GM04503 (cell line): ENCODE results near the gene GALNT7.
"Not testable (repeated sequence)": the region's sequence is repeated elsewhere in the genome, so short reads cannot be mapped to it uniquely, and the experiment has no call there.

Source experiments
- DNase-seq: peaks from one replicate; pipeline ENCODE4 v3.0.0-alpha.2; 2012; ENCODE audit warnings: low read depth

GALNT7 gene

GRCh38 chr4:173168396-173169177, at the start of gene GALNT7:
TSS of gene GALNT7 (plus strand) at chr4:173168811. CDS start at chr4:173168836, 25 bp downstream.
- no peak for DNase-seq

GRCh38 chr4:173118819-173119218, 49.8 kb upstream of the GALNT7 start:
- DNase-seq = not testable (repeated sequence)

- DNase-seq = no peak
Observed at GRCh38 chr4:173119818-173120217, 48.8 kb upstream of the GALNT7 start.

- DNase-seq = no peak
Observed at GRCh38 chr4:173121076-173121561, 47.5 kb upstream of the GALNT7 start.

GRCh38 chr4:173124209-173124865, 44.3 kb upstream of the GALNT7 start:
- DNase-seq = no peak

GRCh38 chr4:173125216-173125812, 43.3 kb upstream of the GALNT7 start:
- DNase-seq = no peak

- DNase-seq = no peak
Observed at GRCh38 chr4:173128199-173128890, 40.3 kb upstream of the GALNT7 start.

GRCh38 chr4:173130687-173131086, 37.9 kb upstream of the GALNT7 start:
- DNase-seq = no peak

GRCh38 chr4:173134426-173134825, 34.2 kb upstream of the GALNT7 start:
- no peak for DNase-seq

GRCh38 chr4:173135241-173135847, 33.3 kb upstream of the GALNT7 start:
- no peak for DNase-seq

GRCh38 chr4:173138624-173139023, 30.0 kb upstream of the GALNT7 start:
- no peak for DNase-seq

GRCh38 chr4:173139561-173139960, 29.1 kb upstream of the GALNT7 start:
- no peak for DNase-seq

- DNase-seq = no peak
Observed at GRCh38 chr4:173145131-173145530, 23.5 kb upstream of the GALNT7 start.

GRCh38 chr4:173146456-173146855, 22.2 kb upstream of the GALNT7 start:
- DNase-seq = no peak

GRCh38 chr4:173151496-173151895, 17.1 kb upstream of the GALNT7 start:
- DNase-seq = no peak

GRCh38 chr4:173152104-173152503, 16.5 kb upstream of the GALNT7 start:
- DNase-seq = no peak

- no peak for DNase-seq
Observed at GRCh38 chr4:173153445-173153844, 15.2 kb upstream of the GALNT7 start.

GRCh38 chr4:173159791-173160190, 8.8 kb upstream of the GALNT7 start:
- no peak for DNase-seq

- DNase-seq = no peak
Observed at GRCh38 chr4:173160871-173161270, 7.7 kb upstream of the GALNT7 start.

GRCh38 chr4:173161311-173161710, 7.3 kb upstream of the GALNT7 start:
- no peak for DNase-seq

GRCh38 chr4:173165706-173166105, 2.9 kb upstream of the GALNT7 start:
- DNase-seq = no peak

GRCh38 chr4:173166491-173166890, 2.1 kb upstream of the GALNT7 start:
- no peak for DNase-seq
